C4-2B (cell line): Measurements from ENCODE around the gene TMEM223.

ENCODE experiments used
- CTCF ChIP-seq: fragments of 450-650 bp; conservative IDR thresholded peaks from 2 replicates; pipeline ENCODE4 v1.5.1; 2017; ENCODE audit warnings: mild to moderate bottlenecking
- ZFX ChIP-seq: fragments of 450-650 bp; IDR thresholded peaks from 2 replicates; pipeline ENCODE4 v1.6.1; 2017

- TF ChIP-seq CTCF (no peak), ZFX (no peak)
Observed at GRCh38 chr11:62792202-62792575, 383 bp upstream of the TMEM223 start.
